GM20431 (cell line): Measurements from ENCODE around the gene STRAP.
"Not testable (repeated sequence)": the region's sequence is repeated elsewhere in the genome, so short reads cannot be mapped to it uniquely, and the experiment has no call there.

Source experiments
- in situ Hi-C: fragments of 300-500 bp; cut with MseI, MboI; formaldehyde crosslinking; loops from one replicate; pipeline ENCODE4 v1.15.0; 2020; ENCODE audit warnings: low sequenced_read_pairs; ENCODE audit not compliant: unreplicated experiment

The STRAP gene

DNA sequence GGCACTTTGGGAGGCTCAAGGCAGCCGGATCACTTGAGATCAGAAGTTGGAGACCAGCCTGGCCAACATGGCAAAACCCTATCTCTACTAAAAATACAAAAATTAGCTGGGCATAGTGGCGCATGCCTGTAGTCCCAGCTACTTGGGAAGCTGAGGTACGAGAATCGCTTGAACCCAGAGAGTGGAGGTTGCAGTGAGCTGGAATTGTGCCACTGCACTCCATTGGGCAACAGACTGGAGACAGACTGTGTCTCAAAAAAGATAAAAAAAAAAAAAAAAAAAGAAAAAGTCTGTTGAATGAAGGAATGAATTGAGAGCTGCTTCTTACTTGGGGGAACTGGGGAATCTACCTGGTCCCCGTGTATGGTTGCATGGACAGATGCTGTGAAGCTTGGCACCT lies 31.9 kb downstream of the STRAP start:
- in situ Hi-C loops = not testable (repeated sequence)

DNA sequence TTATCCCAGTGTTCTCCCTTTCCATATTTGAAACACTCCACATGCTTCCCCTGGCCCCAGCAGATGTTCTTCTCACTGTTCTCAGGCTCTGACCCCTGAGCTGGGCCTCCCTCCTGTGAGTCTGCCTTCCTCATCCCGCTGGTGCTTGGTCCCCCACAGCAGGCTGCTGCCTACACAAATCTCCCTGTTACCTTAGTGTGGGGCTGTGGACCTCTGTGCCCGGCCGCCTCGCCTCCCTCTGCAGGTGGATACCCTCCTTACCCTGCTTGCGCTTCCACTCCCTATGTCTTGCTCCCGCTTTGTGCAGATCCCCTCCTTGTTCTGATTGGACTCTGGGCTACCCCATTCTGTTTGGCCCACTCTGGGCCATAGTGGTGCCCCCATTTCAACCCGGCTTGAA lies 35.9 kb downstream of the STRAP start:
- in situ Hi-C loops = no loop called here

DNA sequence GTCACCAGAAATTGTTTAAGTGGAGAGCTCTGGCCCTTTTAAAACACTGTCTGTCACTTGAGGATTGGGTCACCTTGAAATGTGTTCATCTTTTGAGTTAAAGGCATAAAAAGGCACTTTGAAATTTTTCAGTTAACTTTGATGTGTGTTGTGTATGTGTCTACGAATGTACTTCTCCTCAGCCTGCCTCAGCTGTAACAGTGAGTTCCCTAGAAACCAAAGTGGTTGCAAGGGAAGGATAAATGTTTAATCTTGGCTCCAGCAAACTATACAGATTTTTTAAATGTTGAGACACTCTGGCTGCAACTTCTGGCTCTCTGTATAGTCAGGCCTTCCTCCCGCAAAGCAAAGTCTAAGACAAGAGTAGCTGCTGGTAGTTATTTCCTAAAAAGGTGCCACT lies 37.2 kb downstream of the STRAP start:
- in situ Hi-C loops = no loop called here

DNA sequence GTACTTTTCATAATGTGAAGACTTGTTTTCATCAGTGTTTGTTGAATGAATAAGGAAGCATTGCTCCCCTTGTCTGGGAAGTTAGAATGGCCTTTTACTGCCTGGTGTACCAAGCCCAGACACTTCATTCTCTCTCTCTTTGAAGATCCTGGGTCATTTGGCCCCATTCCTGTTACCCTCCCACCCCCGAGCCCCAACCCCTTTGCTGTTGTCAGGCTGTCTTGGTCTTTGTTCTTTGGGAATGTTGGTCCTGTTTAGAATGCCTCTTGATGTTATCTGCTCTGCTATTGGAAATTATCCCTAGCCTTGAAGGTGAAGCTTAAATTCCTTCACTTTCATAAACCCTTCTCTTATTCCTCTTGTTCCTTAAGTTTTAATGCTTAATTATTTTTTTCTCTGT lies 42.8 kb downstream of the STRAP start:
- in situ Hi-C loops = no loop called here

DNA sequence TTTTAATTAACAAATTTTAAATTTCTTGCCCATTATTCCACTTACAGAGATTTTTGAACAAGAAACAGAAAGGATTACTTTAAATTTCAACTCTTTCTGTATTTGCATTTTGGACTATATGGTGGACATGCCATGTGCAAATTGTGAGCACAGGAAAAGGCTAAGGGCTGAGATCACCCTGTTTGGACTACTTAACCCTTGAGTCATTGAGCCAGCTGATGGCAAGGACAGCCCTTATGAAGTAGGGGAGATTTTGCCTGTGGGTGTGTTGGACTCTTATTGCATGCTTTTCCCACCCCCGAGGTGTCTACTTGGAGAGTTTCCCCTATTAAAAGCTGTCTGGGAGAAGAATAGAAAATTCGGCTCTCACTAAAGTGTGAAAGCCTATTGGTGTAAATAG lies 46.2 kb downstream of the STRAP start:
- in situ Hi-C loops = no loop called here

- in situ Hi-C loops = no loop called here
Measured at GRCh38 chr12:15928870-15929571, 46.8 kb downstream of the STRAP start.

- in situ Hi-C loops = no loop called here
Measured at GRCh38 chr12:15931590-15932053, 49.4 kb downstream of the STRAP start.

GRCh38 chr12:15932327-15932726 lies 50.1 kb downstream of the STRAP start:
- in situ Hi-C loops = no loop called here

GRCh38 chr12:15932971-15933370 lies 50.8 kb downstream of the STRAP start:
- in situ Hi-C loops = no loop called here

GRCh38 chr12:15933751-15934150 lies 51.6 kb downstream of the STRAP start:
- in situ Hi-C loops = no loop called here

- in situ Hi-C loops = no loop called here
Measured at GRCh38 chr12:15936751-15937150, 54.6 kb downstream of the STRAP start.

DNA sequence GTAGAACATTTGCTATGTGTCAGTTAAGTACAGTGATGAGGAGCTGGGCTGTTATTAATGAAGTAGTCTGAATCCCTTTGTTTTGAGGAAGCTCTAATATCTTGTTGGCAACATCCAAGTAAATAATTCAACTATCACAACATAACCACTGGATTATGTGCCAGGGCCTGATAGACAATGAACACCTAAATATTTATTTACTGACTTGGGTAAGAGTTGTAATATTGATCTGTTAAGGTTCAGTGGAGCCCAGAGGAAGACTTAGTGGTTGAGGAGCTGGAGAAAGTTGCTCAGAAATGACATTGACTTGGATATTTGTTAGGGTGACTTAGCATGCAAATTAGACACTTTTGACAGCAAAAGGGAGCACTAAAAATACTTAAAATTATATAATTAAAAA lies 55.7 kb downstream of the STRAP start:
- in situ Hi-C loops = no loop called here

- in situ Hi-C loops = no loop called here
Measured at GRCh38 chr12:15939111-15939510, 56.9 kb downstream of the STRAP start.

DNA sequence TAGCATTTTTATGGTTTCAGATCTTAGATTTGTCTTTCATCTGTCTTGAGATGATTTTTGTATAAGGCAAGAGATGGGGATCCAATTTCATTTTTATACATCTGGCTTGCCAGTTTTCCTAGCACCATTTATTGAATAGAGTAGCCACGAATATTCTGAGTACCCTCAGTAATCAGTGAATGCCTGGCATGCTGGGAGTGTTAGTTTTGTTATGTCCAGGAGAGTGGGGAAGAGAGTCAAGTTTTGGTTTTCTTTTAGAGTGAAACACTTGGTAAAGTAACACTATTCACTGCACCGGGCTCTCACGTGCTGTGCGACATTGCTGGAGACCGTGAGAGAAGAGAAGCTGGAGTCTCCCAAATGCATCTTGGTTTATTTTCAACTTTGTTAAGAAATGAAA lies 60.3 kb downstream of the STRAP start:
- in situ Hi-C loops = no loop called here

GRCh38 chr12:15943519-15943918 lies 61.3 kb downstream of the STRAP start:
- in situ Hi-C loops = not testable (repeated sequence)

DNA sequence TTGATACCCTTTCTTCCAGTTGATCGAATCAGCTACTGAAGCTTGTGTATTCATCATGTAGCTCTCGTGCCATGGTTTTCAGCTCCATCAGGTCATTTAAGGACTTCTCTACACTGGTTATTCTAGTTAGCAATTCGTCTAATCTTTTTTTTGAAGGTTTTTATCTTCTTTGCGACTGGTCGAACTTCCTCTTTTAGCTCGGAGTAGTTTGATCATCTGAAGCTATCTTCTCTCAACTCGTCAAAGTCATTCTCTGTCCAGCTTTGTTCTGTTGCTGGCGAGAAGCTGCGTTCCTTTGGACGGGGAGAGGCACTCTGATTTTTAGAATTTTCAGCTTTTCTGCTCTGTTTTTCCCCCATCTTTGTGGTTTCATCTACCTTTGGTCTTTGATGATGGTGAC lies 66.3 kb downstream of the STRAP start:
- in situ Hi-C loops = not testable (repeated sequence)
